ENCODE results near the gene EIF2D.

- no peak for TF ChIP-seq TEAD4 (IDR thresholded peaks at IDR 0.05)
- no peak for TF ChIP-seq TAF1 (IDR thresholded peaks at IDR 0.05; ENCODE audit: low read depth)
- no peak for TF ChIP-seq CEBPB (IDR thresholded peaks at IDR 0.05)
- no peak for TF ChIP-seq REST (IDR thresholded peaks at IDR 0.05; ENCODE audit: low read depth)
- no peak for TF ChIP-seq NFIC (IDR thresholded peaks at IDR 0.05)
- no peak for TF ChIP-seq FOXM1 (IDR thresholded peaks at IDR 0.05; ENCODE audit: borderline replicate concordance, low read depth)
- no peak for TF ChIP-seq USF1 (IDR thresholded peaks at IDR 0.05)
- TF ChIP-seq EGR1 (IDR thresholded peaks at IDR 0.05), result no peak
- TF ChIP-seq RAD21 (IDR thresholded peaks at IDR 0.05; ENCODE audit: low read depth), result no peak
- no peak for TF ChIP-seq EP300 (IDR thresholded peaks at IDR 0.05; ENCODE audit: borderline replicate concordance)
These were observed 33.3 kb downstream of the EIF2D start for GRCh38 chr1:206578978-206579374.
